HL-60 (cell line): ENCODE measurements around the gene ZBTB7C.

ENCODE experiments used
- DNase-seq, 2 experiments: peaks; one replicate each; pipeline ENCODE4 v3.0.0-alpha.2; 2010 to 2020; ENCODE audit warnings: low read depth in 1 of 2, low spot score in 1 of 2
- H3K27ac ChIP-seq: fragments of 250-450 bp; sonication (Bioruptor Pico); replicated peaks from 2 replicates; pipeline ENCODE4 v1.5.1; 2020; ENCODE audit warnings: mild to moderate bottlenecking, moderate library complexity
- H3K27me3 ChIP-seq: fragments of 250-450 bp; sonication (Bioruptor Pico); 2 replicates; pipeline ENCODE4 v1.5.1; 2021; ENCODE audit warnings: mild to moderate bottlenecking, moderate library complexity; ENCODE audit not compliant: insufficient read depth, poor library complexity, severe bottlenecking
- H3K4me3 ChIP-seq: replicated peaks from 2 replicates; pipeline ENCODE4 v1.5.1; 2011; ENCODE audit warnings: mild to moderate bottlenecking, control low read depth, low read length; ENCODE audit not compliant: insufficient read depth
- GABPA ChIP-seq: IDR thresholded peaks from 2 replicates; pipeline ENCODE4 v1.6.1; 2012; ENCODE audit warnings: low read depth
- POLR2AphosphoS5 ChIP-seq: IDR thresholded peaks from 2 replicates; pipeline ENCODE4 v1.6.1; 2012; ENCODE audit warnings: low read depth
- REST ChIP-seq: IDR thresholded peaks from 2 replicates; pipeline ENCODE4 v1.6.1; 2012; ENCODE audit warnings: low read depth; ENCODE audit not compliant: insufficient replicate concordance
- SPI1 ChIP-seq: IDR thresholded peaks from 2 replicates; pipeline ENCODE4 v1.6.1; 2012; ENCODE audit warnings: low read depth, mild to moderate bottlenecking, borderline replicate concordance
- TF ChIP-seq, protein P1 (sequence below): IDR thresholded peaks from one replicate; pipeline ENCODE4 v1.5.1; 2011; ENCODE audit warnings: low read length, control low read depth, inconsistent platforms; ENCODE audit not compliant: insufficient read depth

ZBTB7C gene

DNA sequence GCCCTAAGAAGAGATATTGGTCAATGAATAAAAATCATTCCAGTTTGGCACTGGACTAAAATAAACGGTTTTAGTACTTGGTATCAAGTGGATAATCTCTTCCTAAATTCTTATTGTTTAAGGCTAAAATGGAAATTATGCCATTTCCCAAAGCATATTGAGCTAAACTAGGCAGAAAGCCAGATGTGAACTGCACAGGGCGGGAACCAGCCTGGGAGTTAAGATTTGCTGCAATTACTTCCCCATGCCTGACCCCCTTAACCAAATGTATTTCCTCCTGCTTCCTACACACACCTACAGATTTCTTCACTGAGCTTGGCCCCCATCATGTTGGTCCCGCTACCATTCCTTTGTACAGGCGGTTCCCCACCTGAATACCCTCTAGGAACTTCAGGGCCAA lies 12.2 kb downstream of the ZBTB7C start:
- H3K27ac ChIP-seq: no peak overlapping the region
- H3K4me3 ChIP-seq: no peak overlapping the region
- TF ChIP-seq SPI1 (no peak), REST (no peak), POLR2AphosphoS5 (no peak), GABPA (no peak)
- TF ChIP-seq, protein P1, sequence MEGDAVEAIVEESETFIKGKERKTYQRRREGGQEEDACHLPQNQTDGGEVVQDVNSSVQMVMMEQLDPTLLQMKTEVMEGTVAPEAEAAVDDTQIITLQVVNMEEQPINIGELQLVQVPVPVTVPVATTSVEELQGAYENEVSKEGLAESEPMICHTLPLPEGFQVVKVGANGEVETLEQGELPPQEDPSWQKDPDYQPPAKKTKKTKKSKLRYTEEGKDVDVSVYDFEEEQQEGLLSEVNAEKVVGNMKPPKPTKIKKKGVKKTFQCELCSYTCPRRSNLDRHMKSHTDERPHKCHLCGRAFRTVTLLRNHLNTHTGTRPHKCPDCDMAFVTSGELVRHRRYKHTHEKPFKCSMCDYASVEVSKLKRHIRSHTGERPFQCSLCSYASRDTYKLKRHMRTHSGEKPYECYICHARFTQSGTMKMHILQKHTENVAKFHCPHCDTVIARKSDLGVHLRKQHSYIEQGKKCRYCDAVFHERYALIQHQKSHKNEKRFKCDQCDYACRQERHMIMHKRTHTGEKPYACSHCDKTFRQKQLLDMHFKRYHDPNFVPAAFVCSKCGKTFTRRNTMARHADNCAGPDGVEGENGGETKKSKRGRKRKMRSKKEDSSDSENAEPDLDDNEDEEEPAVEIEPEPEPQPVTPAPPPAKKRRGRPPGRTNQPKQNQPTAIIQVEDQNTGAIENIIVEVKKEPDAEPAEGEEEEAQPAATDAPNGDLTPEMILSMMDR: no peak
- peaks cover 50% of the 10 kb centered on the region for H3K27me3 ChIP-seq
- DNase-seq: no peak

DNA sequence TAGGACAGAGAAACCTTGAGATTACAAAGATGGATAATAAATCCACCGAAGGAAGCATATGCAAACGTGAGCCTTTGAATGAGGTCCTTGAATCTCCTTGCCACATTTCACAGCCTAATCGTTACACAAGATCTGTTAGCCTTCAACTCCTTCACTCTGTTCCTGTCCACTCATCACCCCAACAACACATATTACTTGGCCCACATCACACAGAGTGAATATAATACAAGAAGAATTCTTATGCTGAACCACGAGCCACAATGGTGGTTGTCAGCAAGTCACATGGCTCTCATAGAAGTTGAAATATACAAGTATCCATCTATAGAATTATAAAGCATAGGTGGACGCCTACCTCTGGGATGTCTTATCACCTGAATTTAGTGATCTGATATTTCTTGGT lies 12.6 kb downstream of the ZBTB7C start:
- no peak for DNase-seq
- Histone ChIP-seq H3K4me3 (no peak overlapping the region), H3K27ac (no peak overlapping the region), H3K27me3 (peaks cover 46% of the 10 kb centered on the region)
- no peak for TF ChIP-seq POLR2AphosphoS5
- no peak for TF ChIP-seq SPI1
- TF ChIP-seq GABPA: no peak
- TF ChIP-seq, protein P1: no peak
- TF ChIP-seq REST: no peak

- H3K4me3 ChIP-seq: no peak overlapping the region
- DNase-seq: no peak
- H3K27me3 ChIP-seq: peaks cover 45% of the 10 kb centered on the region
- H3K27ac ChIP-seq: no peak overlapping the region
- 0 out of 2 replicates have a peak, but pooled peaks have one; percentile 15 for TF ChIP-seq SPI1
- TF ChIP-seq GABPA: no peak
Measured at GRCh38 chr18:48395646-48396045, 13.5 kb downstream of the ZBTB7C start.

DNA sequence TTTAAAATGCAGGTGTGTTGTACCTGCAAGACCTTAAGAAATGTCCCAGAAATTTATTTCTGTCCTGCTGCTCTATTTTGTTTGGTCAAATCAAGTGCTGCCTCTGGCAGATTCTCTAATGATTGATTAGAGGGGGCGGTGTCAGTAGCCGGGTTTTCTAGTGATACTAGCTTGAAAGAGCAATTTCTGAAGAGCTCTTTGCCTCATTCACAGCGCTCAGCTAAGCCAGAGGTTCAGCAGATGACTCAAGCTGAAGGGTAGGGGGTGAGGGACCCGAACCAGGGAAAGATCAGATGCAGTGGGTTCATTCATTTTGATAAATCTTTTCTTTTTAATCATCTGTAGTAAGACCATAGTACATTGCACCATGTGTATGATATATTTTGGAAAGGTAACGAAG lies 15.0 kb downstream of the ZBTB7C start:
- H3K27me3 ChIP-seq: peaks cover 39% of the 10 kb centered on the region
- TF ChIP-seq, protein P1: no peak
- no peak for TF ChIP-seq POLR2AphosphoS5
- TF ChIP-seq REST: no peak
- H3K4me3 ChIP-seq: no peak overlapping the region
- no peak for DNase-seq
- H3K27ac ChIP-seq: no peak overlapping the region
